GF-D8 (cell line): ENCODE measurements around the gene OR1F1.
"Not testable (repeated sequence)": the region's sequence is repeated elsewhere in the genome, so short reads cannot be mapped to it uniquely, and the experiment has no call there.

ENCODE experiments used
- DNase-seq: peaks from one replicate; lab custom pipeline; 2025; lab: John Stamatoyannopoulos, UW

The OR1F1 gene

GRCh38 chr16:3198334-3199072, 10.5 kb downstream of the OR1F1 start:
- no peak for DNase-seq

GRCh38 chr16:3202903-3203539, 15.0 kb downstream of the OR1F1 start:
- no peak for DNase-seq

GRCh38 chr16:3205939-3206338, 17.9 kb downstream of the OR1F1 start:
- not testable (repeated sequence) for DNase-seq

GRCh38 chr16:3207086-3207953, 19.3 kb downstream of the OR1F1 start:
- DNase-seq = no peak

- DNase-seq = no peak
These were observed 24.0 kb downstream of the OR1F1 start for GRCh38 chr16:3212006-3212405.

- no peak for DNase-seq
These were observed 24.6 kb downstream of the OR1F1 start for GRCh38 chr16:3212567-3212966.

GRCh38 chr16:3214904-3215600, 27.0 kb downstream of the OR1F1 start:
- DNase-seq = no peak

- DNase-seq = no peak
These were observed 27.7 kb downstream of the OR1F1 start for GRCh38 chr16:3215601-3216262.

GRCh38 chr16:3216263-3216640, 28.2 kb downstream of the OR1F1 start:
- no peak for DNase-seq

GRCh38 chr16:3220839-3221238, 32.8 kb downstream of the OR1F1 start:
- DNase-seq = no peak

- no peak for DNase-seq
These were observed 36.0 kb downstream of the OR1F1 start for GRCh38 chr16:3223913-3224515.

- DNase-seq = no peak
These were observed 46.5 kb downstream of the OR1F1 start for GRCh38 chr16:3234543-3234856.

- peak; percentile 80 for DNase-seq
These were observed 47.0 kb downstream of the OR1F1 start, which contains the start of gene ZNF200 for GRCh38 chr16:3234857-3235561. Gene ZNF200 (minus strand): TSS chr16:3235158. CDS start chr16:3233755, 1,403 bp downstream.

- peak; percentile 32 for DNase-seq
These were observed 48.1 kb downstream of the OR1F1 start for GRCh38 chr16:3235856-3236669.

- no peak for DNase-seq
These were observed 53.8 kb downstream of the OR1F1 start for GRCh38 chr16:3241761-3242160.

- no peak for DNase-seq
These were observed 54.7 kb downstream of the OR1F1 start for GRCh38 chr16:3242709-3243108.

- no peak for DNase-seq
These were observed 55.9 kb downstream of the OR1F1 start for GRCh38 chr16:3243882-3244281.

- DNase-seq = no peak
These were observed 58.0 kb downstream of the OR1F1 start for GRCh38 chr16:3246002-3246401.

GRCh38 chr16:3246876-3247275, 58.9 kb downstream of the OR1F1 start:
- peak; percentile 13 for DNase-seq

GRCh38 chr16:3248596-3248995, 60.6 kb downstream of the OR1F1 start:
- no peak for DNase-seq
